Lower leg skin (tissue), 3 donors: ENCODE results near the gene GRAP2.
"Not testable (repeated sequence)": the region's sequence is repeated elsewhere in the genome, so short reads cannot be mapped to it uniquely, and the experiment has no call there.

ENCODE experiments used
- CTCF ChIP-seq, 3 donors: fragments of 450-650 bp; IDR thresholded peaks; one replicate each; pipeline ENCODE4 v1.5.1; 2016; ENCODE audit warnings: antibody characterized with exemption in 3 of 3, mild to moderate bottlenecking in 3 of 3, moderate library complexity in 2 of 3
- POLR2A ChIP-seq, 2 donors: fragments of 450-650 bp; IDR thresholded peaks; one replicate each; pipeline ENCODE4 v1.6.1; 2016 to 2017; ENCODE audit warnings: antibody characterized with exemption in 2 of 2, mild to moderate bottlenecking in 1 of 2, moderate library complexity in 1 of 2

GRCh38 chr22:39889924-39890323, 11.0 kb upstream of the GRAP2 start:
- not testable (repeated sequence) for TF ChIP-seq CTCF, POLR2A (IDR thresholded peaks at IDR 0.05)
